Transverse colon (tissue), 3 donors: ENCODE measurements around the gene PIGO.

Experiments
- EP300 ChIP-seq: sonication (generic); formaldehyde crosslinking; IDR thresholded peaks from one replicate; pipeline ENCODE4 v1.6.1; 2017; ENCODE audit warnings: antibody characterized with exemption, low read depth
- TF ChIP-seq, protein P1 (sequence below), 5 experiments: fragments of 200-600 bp in 3 of 5; fragments of 450-650 bp in 2 of 5; sonication (generic) in 3 of 5; IDR thresholded peaks; 1 replicate in 2 of 5; 2 replicates in 3 of 5; pipeline ENCODE4 v1.5.1; 2016 to 2017; ENCODE audit warnings: antibody characterized with exemption in 5 of 5, inconsistent platforms in 3 of 5, mild to moderate bottlenecking in 2 of 5, moderate library complexity in 1 of 5

DNA sequence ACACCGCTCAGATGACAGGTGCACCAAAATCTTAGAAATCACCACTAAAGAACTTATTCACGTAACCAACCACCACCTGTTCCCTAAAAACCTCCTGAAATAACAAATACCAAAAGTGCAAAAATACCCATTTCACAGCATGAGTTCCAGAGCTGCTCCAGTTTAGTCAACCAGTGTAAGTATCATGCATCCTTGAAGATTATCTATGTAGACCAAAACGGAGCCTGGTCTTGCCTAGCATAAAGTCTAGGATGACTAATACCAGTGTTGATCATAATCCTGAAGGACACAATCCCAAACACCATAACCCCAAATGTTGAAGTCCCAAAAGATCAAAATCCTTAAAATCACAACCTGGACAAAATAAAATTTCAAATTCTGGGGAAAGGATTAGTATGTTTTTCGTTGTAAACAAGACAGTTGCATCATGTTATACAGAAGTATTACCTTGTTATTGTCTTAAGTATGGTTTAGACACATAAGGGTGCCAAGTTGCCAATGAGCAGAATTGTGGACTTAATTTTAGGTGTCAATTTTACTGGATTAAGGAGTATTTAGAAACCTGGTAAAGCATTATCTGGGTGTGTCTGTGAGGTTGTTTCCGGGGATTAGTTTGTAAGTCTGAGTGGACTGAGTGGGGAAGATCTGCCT lies 42.1 kb downstream of the PIGO start:
- TF ChIP-seq, protein P1, sequence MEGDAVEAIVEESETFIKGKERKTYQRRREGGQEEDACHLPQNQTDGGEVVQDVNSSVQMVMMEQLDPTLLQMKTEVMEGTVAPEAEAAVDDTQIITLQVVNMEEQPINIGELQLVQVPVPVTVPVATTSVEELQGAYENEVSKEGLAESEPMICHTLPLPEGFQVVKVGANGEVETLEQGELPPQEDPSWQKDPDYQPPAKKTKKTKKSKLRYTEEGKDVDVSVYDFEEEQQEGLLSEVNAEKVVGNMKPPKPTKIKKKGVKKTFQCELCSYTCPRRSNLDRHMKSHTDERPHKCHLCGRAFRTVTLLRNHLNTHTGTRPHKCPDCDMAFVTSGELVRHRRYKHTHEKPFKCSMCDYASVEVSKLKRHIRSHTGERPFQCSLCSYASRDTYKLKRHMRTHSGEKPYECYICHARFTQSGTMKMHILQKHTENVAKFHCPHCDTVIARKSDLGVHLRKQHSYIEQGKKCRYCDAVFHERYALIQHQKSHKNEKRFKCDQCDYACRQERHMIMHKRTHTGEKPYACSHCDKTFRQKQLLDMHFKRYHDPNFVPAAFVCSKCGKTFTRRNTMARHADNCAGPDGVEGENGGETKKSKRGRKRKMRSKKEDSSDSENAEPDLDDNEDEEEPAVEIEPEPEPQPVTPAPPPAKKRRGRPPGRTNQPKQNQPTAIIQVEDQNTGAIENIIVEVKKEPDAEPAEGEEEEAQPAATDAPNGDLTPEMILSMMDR (IDR thresholded peaks at IDR 0.05), result no peak
- no peak for TF ChIP-seq EP300
